SK-N-SH treated with all-trans-retinoic acid at 6 μM for 48 hours (cell line): ENCODE measurements around the gene WDR88.

ENCODE experiments used
- RARB ChIP-seq: fragments of 250-450 bp; sonication (Bioruptor Pico); IDR thresholded peaks from 2 replicates; pipeline ENCODE4 v1.8.0; 2021; ENCODE audit warnings: mild to moderate bottlenecking, moderate library complexity
- ZFP30 ChIP-seq: fragments of 450-650 bp; formaldehyde crosslinking; IDR thresholded peaks from 2 replicates; pipeline ENCODE4 v1.5.0; 2022; ENCODE audit warnings: mild to moderate bottlenecking, moderate library complexity
- ZNF8 ChIP-seq: fragments of 450-650 bp; formaldehyde crosslinking; IDR thresholded peaks from 2 replicates; pipeline ENCODE4 v1.5.0; 2020; ENCODE audit warnings: mild to moderate bottlenecking, moderate library complexity
- TF ChIP-seq, protein P1 (sequence below): fragments of 250-450 bp; sonication (Bioruptor Pico); IDR thresholded peaks from 2 replicates; pipeline ENCODE4 v1.8.0; 2020; ENCODE audit warnings: mild to moderate bottlenecking, moderate library complexity, borderline replicate concordance
- TF ChIP-seq, protein P2 (sequence below): fragments of 250-450 bp; sonication (Bioruptor Pico); IDR thresholded peaks from 2 replicates; pipeline ENCODE4 v1.5.1; 2020; ENCODE audit warnings: low read depth, mild to moderate bottlenecking, moderate library complexity

DNA sequence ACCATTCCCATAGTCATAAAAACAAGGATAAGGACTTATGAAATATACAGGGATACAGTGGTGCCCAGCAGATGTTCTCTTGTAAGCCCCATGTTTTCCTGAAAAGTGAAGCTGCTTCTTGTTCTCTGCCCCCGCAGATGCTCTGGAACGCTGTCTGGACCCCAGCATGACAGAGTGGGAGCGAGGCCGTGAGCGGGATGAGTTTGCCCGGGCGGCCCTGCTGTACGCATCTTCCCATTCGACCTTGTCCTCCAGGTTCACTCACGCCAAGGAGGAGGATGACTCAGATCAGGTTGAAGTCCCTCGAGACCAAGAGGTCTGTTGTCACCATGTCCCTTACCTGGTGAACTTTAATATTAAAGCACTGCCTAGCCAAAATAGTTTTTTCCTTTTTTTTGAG lies 20.3 kb upstream of the WDR88 start:
- TF ChIP-seq, protein P1, sequence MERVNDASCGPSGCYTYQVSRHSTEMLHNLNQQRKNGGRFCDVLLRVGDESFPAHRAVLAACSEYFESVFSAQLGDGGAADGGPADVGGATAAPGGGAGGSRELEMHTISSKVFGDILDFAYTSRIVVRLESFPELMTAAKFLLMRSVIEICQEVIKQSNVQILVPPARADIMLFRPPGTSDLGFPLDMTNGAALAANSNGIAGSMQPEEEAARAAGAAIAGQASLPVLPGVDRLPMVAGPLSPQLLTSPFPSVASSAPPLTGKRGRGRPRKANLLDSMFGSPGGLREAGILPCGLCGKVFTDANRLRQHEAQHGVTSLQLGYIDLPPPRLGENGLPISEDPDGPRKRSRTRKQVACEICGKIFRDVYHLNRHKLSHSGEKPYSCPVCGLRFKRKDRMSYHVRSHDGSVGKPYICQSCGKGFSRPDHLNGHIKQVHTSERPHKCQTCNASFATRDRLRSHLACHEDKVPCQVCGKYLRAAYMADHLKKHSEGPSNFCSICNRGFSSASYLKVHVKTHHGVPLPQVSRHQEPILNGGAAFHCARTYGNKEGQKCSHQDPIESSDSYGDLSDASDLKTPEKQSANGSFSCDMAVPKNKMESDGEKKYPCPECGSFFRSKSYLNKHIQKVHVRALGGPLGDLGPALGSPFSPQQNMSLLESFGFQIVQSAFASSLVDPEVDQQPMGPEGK (CRISPR knock-in tag) = no peak
- TF ChIP-seq RARB (no peak), ZFP30 (CRISPR knock-in tag) (no peak), ZNF8 (CRISPR knock-in tag) (no peak)
- TF ChIP-seq, protein P2, sequence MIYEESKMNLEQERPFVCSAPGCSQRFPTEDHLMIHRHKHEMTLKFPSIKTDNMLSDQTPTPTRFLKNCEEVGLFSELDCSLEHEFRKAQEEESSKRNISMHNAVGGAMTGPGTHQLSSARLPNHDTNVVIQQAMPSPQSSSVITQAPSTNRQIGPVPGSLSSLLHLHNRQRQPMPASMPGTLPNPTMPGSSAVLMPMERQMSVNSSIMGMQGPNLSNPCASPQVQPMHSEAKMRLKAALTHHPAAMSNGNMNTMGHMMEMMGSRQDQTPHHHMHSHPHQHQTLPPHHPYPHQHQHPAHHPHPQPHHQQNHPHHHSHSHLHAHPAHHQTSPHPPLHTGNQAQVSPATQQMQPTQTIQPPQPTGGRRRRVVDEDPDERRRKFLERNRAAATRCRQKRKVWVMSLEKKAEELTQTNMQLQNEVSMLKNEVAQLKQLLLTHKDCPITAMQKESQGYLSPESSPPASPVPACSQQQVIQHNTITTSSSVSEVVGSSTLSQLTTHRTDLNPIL = no peak
